Left lung (tissue), 10 donors: ENCODE results near the gene ZC3H12A. TPM values are rescaled to one million over a fixed set of nuclear protein-coding genes. Genes with fewer than 3 reads are reported as not detected.

Experiments used
- ATAC-seq: fragments of 200-7000 bp; cut with Tn5 transposase; one replicate; pipeline ENCODE4 v1.9.1; 2020; ENCODE audit warnings: moderate library complexity
- DNase-seq, 4 donors: peaks; one replicate each; pipeline ENCODE4 v3.0.0-alpha.2; 2013 to 2020
- H3K27ac ChIP-seq, 2 donors: fragments of 200-600 bp; sonication (generic) in 1 of 2; one replicate each; pipeline versions ENCODE4 v1.5.0 to v1.8.0; 2020 to 2021
- H3K27me3 ChIP-seq, 2 donors: fragments of 200-600 bp; sonication (generic) in 1 of 2; one replicate each; pipeline versions ENCODE4 v1.5.0 to v1.8.0; 2020 to 2021
- H3K36me3 ChIP-seq, 2 donors: fragments of 200-600 bp; sonication (generic) in 1 of 2; one replicate each; pipeline versions ENCODE4 v1.5.0 to v1.8.0; 2020 to 2021
- H3K4me1 ChIP-seq, 2 donors: fragments of 200-600 bp; one replicate each; pipeline ENCODE4 v1.8.0; 2021
- H3K4me3 ChIP-seq, 2 donors: fragments of 200-600 bp; sonication (generic) in 1 of 2; one replicate each; pipeline versions ENCODE4 v1.5.0 to v1.8.0; 2020 to 2021; ENCODE audit warnings: mild to moderate bottlenecking in 1 of 2
- H3K9me3 ChIP-seq, 2 donors: fragments of 200-600 bp; sonication (generic) in 1 of 2; one replicate each; pipeline versions ENCODE4 v1.5.0 to v1.8.0; 2020 to 2021
- CTCF ChIP-seq, 2 donors: fragments of 200-600 bp; sonication (generic) in 1 of 2; IDR thresholded peaks; one replicate each; pipeline versions ENCODE4 v1.5.0 to v1.8.0; 2021; ENCODE audit warnings: antibody characterized with exemption in 2 of 2
- intact Hi-C, 2 donors: fragments of 100-400 bp; cut with DNase I; formaldehyde crosslinking; loops; one replicate each; pipeline versions ENCODE4 v1.11.2 to v1.14.2; 2022
- polyA plus RNA-seq, 6 donors: library from polyadenylated mRNA; unstranded; fragments of 120-200 nt; gene quantifications; one replicate each; pipeline ENCODE4 v1.2.1, GENCODE V29; 2013; ENCODE audit not compliant: insufficient read length in 6 of 6
- total RNA-seq, 2 donors: library from RNA; stranded (reverse); fragmentation: NEBNext Ultra II Directional; extraction: Animal tissue kit (Norgen Biotek cat#: 25700); gene quantifications; one replicate each; pipeline ENCODE4 v1.2.1, GENCODE V29; 2021
- donor health status: DM: no; HTN: yes; CAD: no.
- donor health status: DM: no; HTN: no; CAD: no.

Gene ZC3H12A
- total and polyA plus RNA-seq, 8 donors, result 1.1 to 28.0 (median 2.3) TPM

GRCh38 chr1:37452416-37452815 is 22.0 kb upstream of the ZC3H12A start:
- Histone ChIP-seq H3K9me3 (no peaks in the 10 kb centered on the region), H3K4me3 (no peak overlapping the region), H3K4me1 (peaks cover 0 to 10% of the 10 kb centered on the region in 2 donors), H3K27me3 (peaks cover 0 to 24% of the 10 kb centered on the region in 2 donors), H3K36me3 (no peaks in the 10 kb centered on the region), H3K27ac (no peak overlapping the region)
- no peak for TF ChIP-seq CTCF (IDR thresholded peaks at IDR 0.05)
- intact Hi-C loops, result loop anchor here in 1 of 2 donors (5.0 to 10.0 kb wide), 2 partner anchors 35 to 232 kb away; no protein-coding TSS in a partner anchor
- DNase-seq (no peak), ATAC-seq (no peak)

DNA sequence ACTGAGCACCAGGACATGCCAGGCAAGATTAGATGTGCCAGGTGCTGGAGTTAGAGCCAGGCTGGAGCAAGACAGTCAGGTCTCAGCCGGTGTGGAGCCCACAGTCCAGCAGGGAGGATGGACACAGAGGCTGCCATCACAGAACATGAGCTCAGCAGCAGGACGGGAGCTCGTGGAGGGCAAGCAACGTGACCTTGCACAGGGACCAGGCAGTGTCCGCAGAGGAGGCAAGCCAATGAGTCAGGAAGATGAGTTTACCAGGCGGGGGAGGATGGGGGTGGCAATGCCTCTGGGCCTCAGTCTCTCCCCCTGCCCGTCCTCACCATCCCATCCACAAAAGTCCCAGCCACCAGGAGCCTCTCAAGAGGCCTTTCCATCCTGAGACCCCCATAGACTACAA is 20.7 kb upstream of the ZC3H12A start:
- Histone ChIP-seq H3K4me3 (no peak overlapping the region), H3K27ac (no peak overlapping the region), H3K36me3 (no peaks in the 10 kb centered on the region), H3K4me1 (peaks cover 0 to 10% of the 10 kb centered on the region in 2 donors), H3K9me3 (no peaks in the 10 kb centered on the region), H3K27me3 (peaks cover 0 to 12% of the 10 kb centered on the region in 2 donors)
- TF ChIP-seq CTCF (IDR thresholded peaks at IDR 0.05), result no peak
- DNase-seq (no peak), ATAC-seq (no peak)
- intact Hi-C loops, result loop anchor here in 1 of 2 donors (5.0 to 10.0 kb wide), 2 partner anchors 34 to 231 kb away; no protein-coding TSS in a partner anchor

DNA sequence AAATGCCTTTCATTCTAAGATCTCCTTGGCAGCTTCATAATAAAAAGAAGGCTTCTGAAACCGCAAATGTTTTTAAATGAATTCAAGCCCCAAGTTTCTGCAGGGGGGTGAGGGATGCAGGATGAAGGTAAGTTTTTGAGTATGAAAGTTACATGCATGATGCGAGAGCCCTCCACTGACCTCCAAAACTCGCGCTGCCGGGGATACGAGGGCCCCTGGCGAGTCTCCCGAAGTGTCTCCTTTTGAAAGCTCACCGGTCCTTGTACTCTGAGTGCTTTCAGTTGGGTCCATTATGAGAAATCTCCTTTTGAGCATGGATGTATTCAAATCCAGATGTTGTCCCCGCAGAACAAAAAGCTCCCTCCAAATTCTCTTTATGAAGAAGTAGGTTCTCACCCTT is 18.9 kb upstream of the ZC3H12A start:
- DNase-seq, result no peak
- H3K27me3 ChIP-seq, result no peaks in the 10 kb centered on the region
- intact Hi-C loops, result loop anchor here in 1 of 2 donors (10.0 kb wide), 1 partner anchor 229 kb away; no protein-coding TSS in a partner anchor
- H3K27ac ChIP-seq, result peak overlapping the region in 1 of 2 donors; percentile 66
- no peak for ATAC-seq
- no peaks in the 10 kb centered on the region for H3K36me3 ChIP-seq
- H3K9me3 ChIP-seq, result no peaks in the 10 kb centered on the region
- peaks cover 0 to 10% of the 10 kb centered on the region in 2 donors for H3K4me1 ChIP-seq
- H3K4me3 ChIP-seq, result no peak overlapping the region
- TF ChIP-seq CTCF (IDR thresholded peaks at IDR 0.05), result no peak

GRCh38 chr1:37456614-37457013 is 17.8 kb upstream of the ZC3H12A start:
- intact Hi-C loops, result loop anchor here in 1 of 2 donors (10.0 kb wide), 1 partner anchor 228 kb away; no protein-coding TSS in a partner anchor
- DNase-seq (no peak), ATAC-seq (no peak)
- no peaks in the 10 kb centered on the region for H3K36me3 ChIP-seq
- TF ChIP-seq CTCF (IDR thresholded peaks at IDR 0.05), result no peak
- H3K9me3 ChIP-seq, result no peaks in the 10 kb centered on the region
- H3K4me1 ChIP-seq, result peaks cover 0 to 10% of the 10 kb centered on the region in 2 donors
- no peak overlapping the region for H3K4me3 ChIP-seq
- no peak overlapping the region for H3K27ac ChIP-seq
- H3K27me3 ChIP-seq, result no peaks in the 10 kb centered on the region

DNA sequence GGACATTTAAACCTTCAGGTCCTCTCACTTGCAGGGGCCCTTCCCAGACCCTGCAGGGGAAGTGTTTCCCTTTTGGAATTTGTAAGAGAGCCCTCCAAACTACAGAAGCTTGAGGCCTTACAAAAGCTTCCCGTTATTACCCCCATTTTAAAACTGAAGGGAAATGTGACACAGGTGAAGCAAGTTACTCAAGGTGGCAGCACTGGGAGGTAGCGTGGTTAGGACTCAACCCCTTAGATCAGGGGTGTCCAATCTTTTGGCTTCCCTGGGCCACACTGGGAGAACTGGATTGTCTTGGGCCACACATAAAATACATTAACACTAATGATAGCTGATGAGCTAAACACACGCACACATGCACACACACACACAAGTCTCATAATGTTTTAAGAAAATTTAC is 15.8 kb upstream of the ZC3H12A start:
- Histone ChIP-seq H3K27ac (no peak overlapping the region), H3K36me3 (no peaks in the 10 kb centered on the region), H3K4me1 (peaks cover 0 to 10% of the 10 kb centered on the region in 2 donors), H3K4me3 (no peak overlapping the region), H3K9me3 (no peaks in the 10 kb centered on the region), H3K27me3 (no peaks in the 10 kb centered on the region)
- DNase-seq (no peak), ATAC-seq (no peak)
- no peak for TF ChIP-seq CTCF (IDR thresholded peaks at IDR 0.05)
- intact Hi-C loops, result loop anchor here in 1 of 2 donors (10.0 kb wide), 1 partner anchor 226 kb away; no protein-coding TSS in a partner anchor
